GM19035 (cell line): ENCODE data around the gene ACTR2.

Experiments used
- ATAC-seq: cut with Tn5 transposase; IDR thresholded peaks from one replicate; pipeline ENCODE4 v1.9.1; 2021; ENCODE audit not compliant: unreplicated experiment

Gene ACTR2

GRCh38 chr2:65277791-65278483 is 50.3 kb downstream of the ACTR2 start:
- ATAC-seq = no peak

GRCh38 chr2:65278531-65278981 is 50.9 kb downstream of the ACTR2 start:
- ATAC-seq = no peak

- ATAC-seq = no peak
Measured at GRCh38 chr2:65279756-65280155, 52.1 kb downstream of the ACTR2 start.

GRCh38 chr2:65281627-65282351 is 54.2 kb downstream of the ACTR2 start:
- no peak for ATAC-seq

GRCh38 chr2:65282477-65283053 is 54.9 kb downstream of the ACTR2 start:
- ATAC-seq = no peak

GRCh38 chr2:65287364-65287763 is 59.7 kb downstream of the ACTR2 start:
- ATAC-seq = no peak

- ATAC-seq = no peak
Measured at GRCh38 chr2:65291216-65292105, 63.8 kb downstream of the ACTR2 start.

- ATAC-seq = no peak
Measured at GRCh38 chr2:65292106-65292400, 64.4 kb downstream of the ACTR2 start.

GRCh38 chr2:65292461-65293011 is 64.9 kb downstream of the ACTR2 start:
- no peak for ATAC-seq

- ATAC-seq = no peak
Measured at GRCh38 chr2:65293376-65293775, 65.7 kb downstream of the ACTR2 start.

- no peak for ATAC-seq
Measured at GRCh38 chr2:65294136-65294535, 66.5 kb downstream of the ACTR2 start.

GRCh38 chr2:65294701-65295100 is 67.1 kb downstream of the ACTR2 start:
- ATAC-seq = no peak

GRCh38 chr2:65296971-65297370 is 69.3 kb downstream of the ACTR2 start:
- no peak for ATAC-seq

- no peak for ATAC-seq
Measured at GRCh38 chr2:65297544-65297943, 69.9 kb downstream of the ACTR2 start.

GRCh38 chr2:65298089-65298488 is 70.5 kb downstream of the ACTR2 start:
- no peak for ATAC-seq

GRCh38 chr2:65299246-65299645 is 71.6 kb downstream of the ACTR2 start:
- ATAC-seq = no peak

GRCh38 chr2:65300134-65300760 is 72.6 kb downstream of the ACTR2 start:
- no peak for ATAC-seq

- peak; percentile 92 for ATAC-seq
Measured at GRCh38 chr2:65300761-65301711, 73.4 kb downstream of the ACTR2 start.

- ATAC-seq = no peak
Measured at GRCh38 chr2:65305934-65306333, 78.3 kb downstream of the ACTR2 start.
